ENCODE data around the gene MLNR. TPM values are rescaled to one million over a fixed set of nuclear protein-coding genes. Genes with fewer than 3 reads are reported as not detected.

The MLNR gene
- total RNA-seq, 2 donors from 2014 or later: 0.41 to 2.0 TPM

- H3K27ac ChIP-seq: no peak overlapping the region
- DNase-seq (ENCODE audit: low spot score) (no peak), ATAC-seq (ENCODE audit: insufficient number of reproducible peaks, low FRiP score, low read depth) (no peak)
- H3K4me1 ChIP-seq (ENCODE audit: control insufficient read depth in 1 of 2, low read depth in 2 of 2): no peaks in the 10 kb centered on the region
- no peaks in the 10 kb centered on the region for H3K9me3 ChIP-seq
- no peak overlapping the region for H3K4me3 ChIP-seq
- no peaks in the 10 kb centered on the region for H3K27me3 ChIP-seq (replicated peaks; ENCODE audit: insufficient read depth)
- peaks cover 26% of the 10 kb centered on the region for H3K36me3 ChIP-seq
- no peak for TF ChIP-seq CTCF (IDR thresholded peaks at IDR 0.05)
Measured at GRCh38 chr13:49259586-49259985, 39.4 kb downstream of the MLNR start.

DNA sequence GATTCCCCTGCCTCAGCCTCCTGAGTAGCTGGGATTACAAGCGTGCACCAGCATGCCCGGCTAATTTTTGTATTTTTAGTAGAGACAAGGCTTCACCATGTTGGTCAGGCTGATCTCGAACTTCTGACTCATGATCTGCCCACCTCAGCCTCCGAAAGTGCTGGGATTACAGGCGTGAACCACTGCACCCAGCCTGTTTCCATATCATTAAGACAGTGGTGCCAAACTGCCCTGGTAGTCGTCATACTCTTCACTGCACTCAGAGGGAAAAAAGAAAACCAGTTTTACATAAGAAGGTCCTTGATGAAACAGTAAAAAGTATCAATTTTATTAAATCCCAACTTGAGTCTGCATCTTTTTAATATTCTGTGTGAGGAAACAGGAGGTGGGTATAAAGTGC, 42.5 kb downstream of the MLNR start:
- Histone ChIP-seq H3K36me3 (peaks cover 15% of the 10 kb centered on the region), H3K27me3 (replicated peaks; ENCODE audit: insufficient read depth) (no peaks in the 10 kb centered on the region), H3K27ac (no peak overlapping the region), H3K4me3 (no peak overlapping the region), H3K9me3 (no peaks in the 10 kb centered on the region), H3K4me1 (ENCODE audit: control insufficient read depth in 1 of 2, low read depth in 2 of 2) (no peaks in the 10 kb centered on the region)
- DNase-seq (ENCODE audit: low spot score): no peak
- no peak for TF ChIP-seq CTCF (IDR thresholded peaks at IDR 0.05)
- no peak for ATAC-seq (ENCODE audit: insufficient number of reproducible peaks, low FRiP score, low read depth)

DNA sequence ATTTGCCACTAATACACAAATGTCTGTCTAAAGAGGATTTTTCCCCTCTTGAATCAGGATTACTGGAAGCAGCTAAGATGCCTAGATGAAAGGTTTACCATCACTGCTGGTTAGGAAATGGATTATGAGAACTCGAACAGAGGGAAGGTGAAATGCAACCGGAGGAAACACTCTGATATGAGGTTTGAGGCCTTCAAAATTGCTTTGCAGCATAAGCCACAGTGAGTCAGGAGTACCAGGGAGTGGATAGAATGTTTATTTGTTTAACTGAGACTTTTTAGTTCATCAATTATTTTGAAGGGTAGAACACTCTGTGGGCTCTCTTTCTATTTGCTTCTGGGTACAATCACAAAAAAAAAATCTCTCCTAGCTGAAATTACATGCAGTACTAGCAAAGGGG, 45.7 kb downstream of the MLNR start:
- Histone ChIP-seq H3K9me3 (no peaks in the 10 kb centered on the region), H3K27ac (no peak overlapping the region)

GRCh38 chr13:49271264-49271663, 51.1 kb downstream of the MLNR start:
- H3K9me3 ChIP-seq: no peaks in the 10 kb centered on the region
- no peaks in the 10 kb centered on the region for H3K36me3 ChIP-seq
- DNase-seq (ENCODE audit: low spot score) (no peak), ATAC-seq (ENCODE audit: insufficient number of reproducible peaks, low FRiP score, low read depth) (no peak)
- no peaks in the 10 kb centered on the region for H3K4me1 ChIP-seq (ENCODE audit: control insufficient read depth in 1 of 2, low read depth in 2 of 2)
- TF ChIP-seq CTCF (IDR thresholded peaks at IDR 0.05): no peak
- H3K4me3 ChIP-seq: no peak overlapping the region
- H3K27ac ChIP-seq: no peak overlapping the region
- no peaks in the 10 kb centered on the region for H3K27me3 ChIP-seq (replicated peaks; ENCODE audit: insufficient read depth)

More for the DNA sequence above, 45.7 kb downstream of the MLNR start:
- H3K4me1 ChIP-seq (ENCODE audit: control insufficient read depth in 1 of 2, low read depth in 2 of 2): no peaks in the 10 kb centered on the region
- ATAC-seq (ENCODE audit: insufficient number of reproducible peaks, low FRiP score, low read depth): no peak
- no peaks in the 10 kb centered on the region for H3K27me3 ChIP-seq (replicated peaks; ENCODE audit: insufficient read depth)
- DNase-seq (ENCODE audit: low spot score): no peak
- no peak overlapping the region for H3K4me3 ChIP-seq
- H3K36me3 ChIP-seq: peaks cover under 1% of the 10 kb centered on the region
- TF ChIP-seq CTCF (IDR thresholded peaks at IDR 0.05): no peak

Other genes starting within 250 kb of the MLNR start
- gene FNDC3A, start 244.4 kb upstream of the MLNR start, total RNA-seq: 10 to 100 TPM; 48.2 to 86.3 TPM
- gene CDADC1, start 27.6 kb downstream of the MLNR start, total RNA-seq: 10 to 100 TPM; 12.8 to 18.5 TPM
- gene CAB39L, start 223.7 kb downstream of the MLNR start, total RNA-seq: 10 to 100 TPM; 38.7 to 46.7 TPM
- gene SETDB2, start 223.9 kb downstream of the MLNR start, total RNA-seq: 1 to 10 TPM; 9.0 to 9.1 TPM

Measured in thoracic aorta (tissue), 2 donors.